ENCODE data around the gene LIPT2. TPM values are rescaled to one million over a fixed set of nuclear protein-coding genes. Genes with fewer than 3 reads are reported as not detected.

LIPT2 gene
- total and polyA plus RNA-seq, 2 donors (not counting 3 experiments of a cell fraction or from before 2014, with no cell fraction given) = 1.7 to 4.1 TPM

DNA sequence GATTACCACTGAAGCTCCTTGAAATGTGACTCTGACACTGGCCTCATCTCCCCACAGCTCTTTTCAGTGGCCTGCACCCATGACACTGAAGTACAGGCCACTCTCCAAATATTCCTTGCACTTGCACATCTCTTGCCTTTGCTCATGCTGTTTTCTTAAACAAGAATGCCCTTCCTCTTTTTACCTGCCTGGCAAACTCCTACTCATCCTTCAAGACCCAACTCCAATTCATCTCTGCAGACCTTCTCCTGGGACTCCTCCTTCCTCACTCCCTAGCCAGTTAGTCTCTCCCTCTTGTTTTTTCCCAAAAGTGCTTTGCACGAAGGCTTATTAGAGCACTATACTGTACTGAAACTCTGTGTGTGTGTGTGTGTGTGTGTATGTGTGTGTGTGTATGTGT, 28.8 kb downstream of the LIPT2 start:
- ChIA-PET CTCF (interaction anchor here (0.6 to 5.4 kb wide), 5 partner anchors 11 to 521 kb away, joined by 3 to 38 read pairs (median 6); no protein-coding TSS in a partner anchor), POLR2A (no interaction called here)
- Histone ChIP-seq H3K27me3 (ENCODE audit: control insufficient read depth in 2 of 2, insufficient read depth in 2 of 2, low read length in 2 of 2) (peaks cover 16 to 23% of the 10 kb centered on the region in 2 experiments), H3K9ac (replicated peaks; ENCODE audit: extremely low read depth, insufficient read depth, low read length) (no peak overlapping the region), H3K4me1 (ENCODE audit: control insufficient read depth, extremely low read depth, insufficient read depth, low read length) (peaks cover 11% of the 10 kb centered on the region), H2AFZ (ENCODE audit: low read depth, low read length) (no peak overlapping the region), H3K79me2 (ENCODE audit: control insufficient read depth, insufficient read depth, low read length) (no peaks in the 10 kb centered on the region), H3K27ac (ENCODE audit: insufficient read depth, low read depth, low read length) (no peak overlapping the region), H3K9me3 (replicated peaks; ENCODE audit: control insufficient read depth, insufficient read depth, low read length) (no peaks in the 10 kb centered on the region), H3K4me2 (ENCODE audit: insufficient read depth, low read length) (no peak overlapping the region), H4K20me1 (replicated peaks; ENCODE audit: control insufficient read depth, extremely low read depth, insufficient read depth, low read length) (no peaks in the 10 kb centered on the region), H3K4me3 (replicated peaks in 1 of 3; ENCODE audit: insufficient read depth in 1 of 3, low read depth in 1 of 3, low read length in 3 of 3) (no peak overlapping the region), H3K36me3 (ENCODE audit: control insufficient read depth in 2 of 2, extremely low read depth in 1 of 2, insufficient read depth in 2 of 2, low read length in 2 of 2) (no peaks in the 10 kb centered on the region), H3K9me1 (replicated peaks; ENCODE audit: control insufficient read depth, extremely low read depth, insufficient read depth, low read length) (no peaks in the 10 kb centered on the region)
- TF ChIP-seq GATA2 (IDR thresholded peaks at IDR 0.05; ENCODE audit: insufficient read depth, insufficient read length, low read depth, low read length) (no peak), POLR2A (IDR thresholded peaks at IDR 0.05; ENCODE audit: low read depth, low read length) (no peak), FOS (IDR thresholded peaks at IDR 0.05; ENCODE audit: borderline replicate concordance, insufficient read depth, low read length) (no peak), POLR2AphosphoS5 (IDR thresholded peaks at IDR 0.05; ENCODE audit: insufficient read depth, low read depth, low read length) (no peak), JUN (IDR thresholded peaks at IDR 0.05; ENCODE audit: borderline replicate concordance, insufficient read depth, insufficient read length, low read depth) (no peak), EZH2 (IDR thresholded peaks at IDR 0.05; ENCODE audit: borderline replicate concordance, low read depth, low read length, severe bottlenecking) (no peak), MYC (IDR thresholded peaks at IDR 0.05; ENCODE audit: low read depth, low read length) (no peak)
- TF ChIP-seq, protein P1, sequence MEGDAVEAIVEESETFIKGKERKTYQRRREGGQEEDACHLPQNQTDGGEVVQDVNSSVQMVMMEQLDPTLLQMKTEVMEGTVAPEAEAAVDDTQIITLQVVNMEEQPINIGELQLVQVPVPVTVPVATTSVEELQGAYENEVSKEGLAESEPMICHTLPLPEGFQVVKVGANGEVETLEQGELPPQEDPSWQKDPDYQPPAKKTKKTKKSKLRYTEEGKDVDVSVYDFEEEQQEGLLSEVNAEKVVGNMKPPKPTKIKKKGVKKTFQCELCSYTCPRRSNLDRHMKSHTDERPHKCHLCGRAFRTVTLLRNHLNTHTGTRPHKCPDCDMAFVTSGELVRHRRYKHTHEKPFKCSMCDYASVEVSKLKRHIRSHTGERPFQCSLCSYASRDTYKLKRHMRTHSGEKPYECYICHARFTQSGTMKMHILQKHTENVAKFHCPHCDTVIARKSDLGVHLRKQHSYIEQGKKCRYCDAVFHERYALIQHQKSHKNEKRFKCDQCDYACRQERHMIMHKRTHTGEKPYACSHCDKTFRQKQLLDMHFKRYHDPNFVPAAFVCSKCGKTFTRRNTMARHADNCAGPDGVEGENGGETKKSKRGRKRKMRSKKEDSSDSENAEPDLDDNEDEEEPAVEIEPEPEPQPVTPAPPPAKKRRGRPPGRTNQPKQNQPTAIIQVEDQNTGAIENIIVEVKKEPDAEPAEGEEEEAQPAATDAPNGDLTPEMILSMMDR (IDR thresholded peaks at IDR 0.05; ENCODE audit: extremely low read depth in 1 of 2, insufficient read depth in 1 of 2, low read depth in 1 of 2, low read length in 2 of 2) = no peak
- TF ChIP-seq, protein P2, sequence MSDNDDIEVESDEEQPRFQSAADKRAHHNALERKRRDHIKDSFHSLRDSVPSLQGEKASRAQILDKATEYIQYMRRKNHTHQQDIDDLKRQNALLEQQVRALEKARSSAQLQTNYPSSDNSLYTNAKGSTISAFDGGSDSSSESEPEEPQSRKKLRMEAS (IDR thresholded peaks at IDR 0.05; ENCODE audit: insufficient read depth, insufficient read length) = no peak
- no TSS peak for BruUV-seq (replicated peaks)
- dilution Hi-C loops (cut with MboI; ENCODE audit: extremely low pct_ligation_motif_present, low sequenced_read_pairs) = no loop called here
- DNase-seq (ENCODE audit: low read depth, low spot score) = no peak
- intact Hi-C loops (cut with micrococcal nuclease) = no loop called here
- no peak for FAIRE-seq
